GM12874 (cell line): ENCODE measurements around the gene STEAP3.

Experiments
- CTCF ChIP-seq: IDR thresholded peaks from 2 replicates; pipeline ENCODE4 v1.5.1; 2011; ENCODE audit warnings: low read depth, mild to moderate bottlenecking, control low read depth, low read length, moderate library complexity; ENCODE audit not compliant: insufficient read depth

The STEAP3 gene

DNA sequence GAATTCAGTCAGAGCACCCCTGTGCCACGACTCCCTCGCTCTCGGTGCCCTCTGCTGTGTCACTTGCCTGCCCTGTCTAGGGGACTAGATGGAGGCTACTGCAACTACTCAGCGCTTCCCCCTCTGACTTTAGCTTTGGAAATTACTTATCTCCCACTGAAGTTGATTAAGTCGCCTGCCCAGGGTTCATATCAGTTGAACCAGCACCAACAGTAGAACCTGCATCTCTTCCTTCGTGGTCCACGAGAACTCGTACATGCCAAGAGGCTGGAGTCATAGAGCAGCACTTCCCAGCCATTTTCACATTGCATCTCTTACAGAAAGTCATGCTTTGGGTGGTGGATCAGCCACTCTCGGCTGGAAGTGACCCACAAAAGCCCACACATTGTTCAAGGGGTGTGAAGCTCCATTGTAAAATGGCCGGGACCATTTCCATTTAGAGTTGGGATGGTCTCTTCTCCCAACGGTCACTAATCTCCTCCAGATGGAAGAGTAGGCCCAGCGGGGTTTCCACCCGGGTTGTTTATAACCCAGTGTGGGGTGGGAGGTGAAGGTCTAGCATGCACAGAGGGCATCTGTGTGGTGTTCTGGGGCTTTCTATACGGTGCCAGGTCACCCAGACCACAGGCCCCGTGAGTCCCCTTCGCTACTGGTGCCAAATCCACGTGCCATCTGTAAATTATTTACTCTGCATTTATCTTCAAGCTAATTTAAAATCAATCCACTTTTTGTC lies 38.0 kb downstream of the STEAP3 start:
- TF ChIP-seq CTCF = no peak

DNA sequence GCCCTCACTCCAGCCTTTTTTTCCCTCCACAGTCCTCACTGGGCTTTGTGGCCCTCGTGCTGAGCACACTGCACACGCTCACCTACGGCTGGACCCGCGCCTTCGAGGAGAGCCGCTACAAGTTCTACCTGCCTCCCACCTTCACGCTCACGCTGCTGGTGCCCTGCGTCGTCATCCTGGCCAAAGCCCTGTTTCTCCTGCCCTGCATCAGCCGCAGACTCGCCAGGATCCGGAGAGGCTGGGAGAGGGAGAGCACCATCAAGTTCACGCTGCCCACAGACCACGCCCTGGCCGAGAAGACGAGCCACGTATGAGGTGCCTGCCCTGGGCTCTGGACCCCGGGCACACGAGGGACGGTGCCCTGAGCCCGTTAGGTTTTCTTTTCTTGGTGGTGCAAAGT lies 39.4 kb downstream of the STEAP3 start:
- no peak for TF ChIP-seq CTCF

GRCh38 chr2:119263656-119264055 lies 40.0 kb downstream of the STEAP3 start:
- TF ChIP-seq CTCF = no peak

DNA sequence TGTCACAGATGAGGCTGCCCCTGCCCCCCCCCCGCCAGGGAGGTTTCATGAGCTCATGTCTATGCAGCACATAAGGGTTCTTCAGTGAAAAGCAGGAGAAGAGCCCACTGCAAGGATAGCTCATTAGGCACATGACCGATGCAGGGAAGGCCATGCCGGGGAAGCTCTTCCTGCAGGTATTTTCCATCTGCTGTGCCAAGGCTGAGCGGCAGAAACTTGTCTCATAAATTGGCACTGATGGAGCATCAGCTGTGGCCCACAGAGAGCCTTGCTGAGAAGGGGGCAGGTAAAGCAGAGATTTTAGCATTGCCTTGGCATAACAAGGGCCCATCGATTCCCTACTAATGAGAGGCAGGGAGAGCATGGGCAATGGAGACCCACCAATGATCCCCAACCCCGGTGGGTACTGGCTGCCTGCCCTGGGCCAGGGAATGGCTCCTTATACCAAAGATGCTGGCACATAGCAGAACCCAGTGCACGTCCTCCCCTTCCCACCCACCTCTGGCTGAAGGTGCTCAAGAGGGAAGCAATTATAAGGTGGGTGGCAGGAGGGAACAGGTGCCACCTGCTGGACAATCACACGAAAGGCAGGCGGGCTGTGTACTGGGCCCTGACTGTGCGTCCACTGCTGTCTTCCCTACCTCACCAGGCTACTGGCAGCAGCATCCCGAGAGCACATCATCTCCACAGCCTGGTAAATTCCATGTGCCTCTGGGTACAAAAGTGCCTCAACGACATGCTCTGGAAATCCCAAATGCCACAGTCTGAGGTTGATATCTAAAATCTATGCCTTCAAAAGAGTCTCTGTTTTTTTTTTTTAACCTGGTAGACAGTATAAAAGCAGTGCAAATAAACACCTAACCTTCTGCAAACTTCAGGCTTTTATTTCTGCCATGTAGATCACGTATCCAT lies 41.4 kb downstream of the STEAP3 start:
- TF ChIP-seq CTCF = peak; percentile 95

GRCh38 chr2:119265693-119266066 lies 42.0 kb downstream of the STEAP3 start:
- no peak for TF ChIP-seq CTCF

- TF ChIP-seq CTCF = no peak
These were observed 42.5 kb downstream of the STEAP3 start for GRCh38 chr2:119266091-119266589.

DNA sequence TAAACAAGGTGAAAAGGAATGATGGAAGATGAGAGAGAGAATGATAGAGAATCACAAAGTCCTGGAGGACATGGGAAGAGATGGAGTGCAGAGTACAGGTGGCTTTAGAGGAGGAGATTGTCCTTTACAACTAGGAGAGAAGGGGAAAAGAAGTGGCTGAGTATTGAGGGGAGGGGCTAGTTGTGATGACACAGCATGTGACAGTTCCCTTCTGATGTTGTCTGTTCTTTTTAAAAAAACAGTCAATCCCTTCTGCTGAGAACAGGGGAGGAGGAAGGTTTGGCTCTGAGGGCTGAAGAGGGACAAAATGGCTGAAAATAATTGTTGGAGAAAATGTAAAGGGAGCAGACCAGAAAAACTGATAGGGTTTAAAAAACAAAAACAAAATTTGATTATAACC lies 44.0 kb downstream of the STEAP3 start:
- no peak for TF ChIP-seq CTCF
